ENCODE data around the gene LRMDA. TPM values are rescaled to one million over a fixed set of nuclear protein-coding genes. Genes with fewer than 3 reads are reported as not detected.

Gene LRMDA
- total RNA-seq, 4 donors from 2014 or later = 9.8 to 18.6 (median 15.8) TPM

GRCh38 chr10:76195654-76196390 lies 764.4 kb downstream of the LRMDA start:
- 37 to 47% methylated on average over 3 of the region's 3 CpGs for WGBS, 2 donors
- Histone ChIP-seq H3K27ac (no peak overlapping the region), H3K4me1 (peaks cover 0 to 8% (median 4%) of the 10 kb centered on the region in 4 donors), H3K4me3 (no peak overlapping the region), H3K27me3 (no peaks in the 10 kb centered on the region), H3K36me3 (no peaks in the 10 kb centered on the region), H3K9me3 (no peaks in the 10 kb centered on the region)
- DNase-seq (ENCODE audit: low spot score in 2 of 2) = no peak
- TF ChIP-seq POLR2A (IDR thresholded peaks at IDR 0.05) = no peak
- TF ChIP-seq, protein P1, sequence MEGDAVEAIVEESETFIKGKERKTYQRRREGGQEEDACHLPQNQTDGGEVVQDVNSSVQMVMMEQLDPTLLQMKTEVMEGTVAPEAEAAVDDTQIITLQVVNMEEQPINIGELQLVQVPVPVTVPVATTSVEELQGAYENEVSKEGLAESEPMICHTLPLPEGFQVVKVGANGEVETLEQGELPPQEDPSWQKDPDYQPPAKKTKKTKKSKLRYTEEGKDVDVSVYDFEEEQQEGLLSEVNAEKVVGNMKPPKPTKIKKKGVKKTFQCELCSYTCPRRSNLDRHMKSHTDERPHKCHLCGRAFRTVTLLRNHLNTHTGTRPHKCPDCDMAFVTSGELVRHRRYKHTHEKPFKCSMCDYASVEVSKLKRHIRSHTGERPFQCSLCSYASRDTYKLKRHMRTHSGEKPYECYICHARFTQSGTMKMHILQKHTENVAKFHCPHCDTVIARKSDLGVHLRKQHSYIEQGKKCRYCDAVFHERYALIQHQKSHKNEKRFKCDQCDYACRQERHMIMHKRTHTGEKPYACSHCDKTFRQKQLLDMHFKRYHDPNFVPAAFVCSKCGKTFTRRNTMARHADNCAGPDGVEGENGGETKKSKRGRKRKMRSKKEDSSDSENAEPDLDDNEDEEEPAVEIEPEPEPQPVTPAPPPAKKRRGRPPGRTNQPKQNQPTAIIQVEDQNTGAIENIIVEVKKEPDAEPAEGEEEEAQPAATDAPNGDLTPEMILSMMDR (IDR thresholded peaks at IDR 0.05) = no peak
- TF ChIP-seq EP300 (IDR thresholded peaks at IDR 0.05) = no peak

GRCh38 chr10:76197293-76197692 lies 765.9 kb downstream of the LRMDA start:
- TF ChIP-seq POLR2A (IDR thresholded peaks at IDR 0.05) (no peak), EP300 (IDR thresholded peaks at IDR 0.05) (no peak)
- TF ChIP-seq, protein P1 (IDR thresholded peaks at IDR 0.05) = no peak
- Histone ChIP-seq H3K27ac (no peak overlapping the region), H3K4me1 (peaks cover 0 to 8% (median 4%) of the 10 kb centered on the region in 4 donors), H3K4me3 (no peak overlapping the region), H3K27me3 (no peaks in the 10 kb centered on the region), H3K36me3 (no peaks in the 10 kb centered on the region), H3K9me3 (no peaks in the 10 kb centered on the region)
- no peak for DNase-seq (ENCODE audit: low spot score in 2 of 2)
- 89 to 94% methylated on average over 4 of the region's 4 CpGs for WGBS, 2 donors

- H3K4me1 ChIP-seq = peaks cover 0 to 8% (median 4%) of the 10 kb centered on the region in 4 donors
- TF ChIP-seq, protein P1 (IDR thresholded peaks at IDR 0.05) = no peak
- no peak for TF ChIP-seq EP300 (IDR thresholded peaks at IDR 0.05)
- TF ChIP-seq POLR2A (IDR thresholded peaks at IDR 0.05) = no peak
- H3K27ac ChIP-seq = no peak overlapping the region
- no peaks in the 10 kb centered on the region for H3K9me3 ChIP-seq
- H3K27me3 ChIP-seq = no peaks in the 10 kb centered on the region
- no peak for DNase-seq (ENCODE audit: low spot score in 2 of 2)
- H3K36me3 ChIP-seq = no peaks in the 10 kb centered on the region
- H3K4me3 ChIP-seq = no peak overlapping the region
- WGBS, 2 donors = 88 to 94% methylated on average over 4 of the region's 4 CpGs
Measured at GRCh38 chr10:76198287-76199035, 767.0 kb downstream of the LRMDA start.

DNA sequence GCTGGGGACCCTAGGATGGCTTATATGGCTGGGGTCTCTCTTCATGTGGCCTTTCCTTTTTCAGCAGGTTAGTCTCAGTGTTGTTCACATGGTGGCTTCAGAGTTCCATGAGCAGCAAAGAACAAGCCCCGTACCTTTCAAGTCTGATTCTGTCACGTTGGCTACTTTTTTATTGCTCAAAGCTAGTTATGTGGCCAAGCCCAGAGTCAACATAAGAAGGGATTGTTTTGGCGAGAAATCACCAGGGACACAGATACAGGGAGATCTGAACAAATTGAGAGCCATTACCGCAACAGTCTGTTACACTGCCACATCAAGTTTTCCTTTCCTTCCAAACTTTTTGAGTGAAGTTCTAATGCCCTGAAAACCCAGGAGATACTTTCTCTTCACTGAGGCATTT lies 770.5 kb downstream of the LRMDA start:
- Histone ChIP-seq H3K4me1 (no peaks in the 10 kb centered on the region), H3K36me3 (no peaks in the 10 kb centered on the region), H3K9me3 (no peaks in the 10 kb centered on the region), H3K27me3 (no peaks in the 10 kb centered on the region), H3K27ac (no peak overlapping the region), H3K4me3 (no peak overlapping the region)
- no peak for DNase-seq (ENCODE audit: low spot score in 2 of 2)
- WGBS, 2 donors = 81 to 86% methylated on average over 4 of the region's 4 CpGs
- no peak for TF ChIP-seq POLR2A (IDR thresholded peaks at IDR 0.05)
- TF ChIP-seq, protein P1 (IDR thresholded peaks at IDR 0.05) = no peak

- Histone ChIP-seq H3K4me1 (no peaks in the 10 kb centered on the region), H3K9me3 (no peaks in the 10 kb centered on the region), H3K27ac (no peak overlapping the region), H3K4me3 (no peak overlapping the region), H3K27me3 (no peaks in the 10 kb centered on the region), H3K36me3 (no peaks in the 10 kb centered on the region)
- DNase-seq (ENCODE audit: low spot score in 2 of 2) = no peak
- WGBS, 2 donors = 85 to 94% methylated on average over 1 of the region's 1 CpG
- TF ChIP-seq, protein P1 (IDR thresholded peaks at IDR 0.05) = no peak
- no peak for TF ChIP-seq POLR2A (IDR thresholded peaks at IDR 0.05)
- TF ChIP-seq EP300 (IDR thresholded peaks at IDR 0.05) = no peak
Measured at GRCh38 chr10:76202777-76203176, 771.4 kb downstream of the LRMDA start.

Data from tibial nerve (tissue), 4 donors.